Tibial artery (tissue), 4 donors: Measurements from ENCODE around the gene SYNJ2.

ENCODE experiments used
- DNase-seq, 2 donors: peaks; one replicate each; pipeline ENCODE4 v3.0.0-alpha.2; 2019
- H3K27ac ChIP-seq, 2 donors: fragments of 200-600 bp; sonication (generic) in 1 of 2; 1 replicate in 1 of 2; 2 replicates in 1 of 2; pipeline ENCODE4 v1.5.1; 2018 to 2019; ENCODE audit warnings: mild to moderate bottlenecking in 1 of 2
- H3K27me3 ChIP-seq, 2 donors: fragments of 200-600 bp; sonication (generic) in 1 of 2; one replicate each; pipeline versions ENCODE4 v1.5.1 to v1.6.0; 2016 to 2019
- H3K36me3 ChIP-seq, 3 donors: fragments of 200-600 bp; sonication (generic) in 2 of 3; one replicate each; pipeline ENCODE4 v1.5.1; 2016 to 2019; ENCODE audit warnings: mild to moderate bottlenecking in 2 of 3
- H3K4me1 ChIP-seq, 4 donors: fragments of 200-600 bp; sonication (generic) in 2 of 4; 1 replicate in 3 of 4; 2 replicates in 1 of 4; pipeline ENCODE4 v1.5.1; 2016 to 2019
- H3K4me3 ChIP-seq, 2 donors: fragments of 200-600 bp; sonication (generic) in 1 of 2; 1 replicate in 1 of 2; 2 replicates in 1 of 2; pipeline ENCODE4 v1.5.1; 2018 to 2019; ENCODE audit warnings: mild to moderate bottlenecking in 2 of 2
- H3K9me3 ChIP-seq, 3 donors: fragments of 200-600 bp; sonication (generic) in 1 of 3; one replicate each; pipeline ENCODE4 v1.5.1; 2016 to 2019
- CTCF ChIP-seq, 2 experiments: fragments of 200-600 bp in 1 of 2; fragments of 450-650 bp in 1 of 2; IDR thresholded peaks; one replicate each; pipeline ENCODE4 v1.5.1; 2017 to 2019; ENCODE audit warnings: antibody characterized with exemption in 2 of 2, mild to moderate bottlenecking in 1 of 2, moderate library complexity in 1 of 2
- intact Hi-C: fragments of 100-400 bp; cut with DNase I; formaldehyde crosslinking; loops from one replicate; pipeline ENCODE4 v1.15.0; 2023; ENCODE audit warnings: low total_unique reads

The SYNJ2 gene

GRCh38 chr6:158002249-158002950 lies 20.7 kb downstream of the SYNJ2 start:
- H3K27me3 ChIP-seq: no peaks in the 10 kb centered on the region
- intact Hi-C loops: no loop called here
- H3K27ac ChIP-seq: peak overlapping the region; percentile 76 to 91
- no peak overlapping the region for H3K4me3 ChIP-seq
- H3K9me3 ChIP-seq: no peaks in the 10 kb centered on the region
- TF ChIP-seq CTCF (IDR thresholded peaks at IDR 0.05): no peak
- DNase-seq: no peak
- H3K4me1 ChIP-seq: peaks cover 0 to 57% (median 38%) of the 10 kb centered on the region in 4 donors
- H3K36me3 ChIP-seq: no peaks in the 10 kb centered on the region

- Histone ChIP-seq H3K36me3 (no peaks in the 10 kb centered on the region), H3K27me3 (no peaks in the 10 kb centered on the region), H3K9me3 (no peaks in the 10 kb centered on the region), H3K27ac (peak overlapping the region; percentile 76 to 91), H3K4me1 (peaks cover 0 to 61% (median 41%) of the 10 kb centered on the region in 4 donors), H3K4me3 (peak overlapping the region in 1 of 2 donors; percentile 14)
- intact Hi-C loops: no loop called here
- peak; percentile 74 to 83 for DNase-seq
- TF ChIP-seq CTCF (IDR thresholded peaks at IDR 0.05): no peak
Measured at GRCh38 chr6:158002951-158003853, 21.5 kb downstream of the SYNJ2 start.

DNA sequence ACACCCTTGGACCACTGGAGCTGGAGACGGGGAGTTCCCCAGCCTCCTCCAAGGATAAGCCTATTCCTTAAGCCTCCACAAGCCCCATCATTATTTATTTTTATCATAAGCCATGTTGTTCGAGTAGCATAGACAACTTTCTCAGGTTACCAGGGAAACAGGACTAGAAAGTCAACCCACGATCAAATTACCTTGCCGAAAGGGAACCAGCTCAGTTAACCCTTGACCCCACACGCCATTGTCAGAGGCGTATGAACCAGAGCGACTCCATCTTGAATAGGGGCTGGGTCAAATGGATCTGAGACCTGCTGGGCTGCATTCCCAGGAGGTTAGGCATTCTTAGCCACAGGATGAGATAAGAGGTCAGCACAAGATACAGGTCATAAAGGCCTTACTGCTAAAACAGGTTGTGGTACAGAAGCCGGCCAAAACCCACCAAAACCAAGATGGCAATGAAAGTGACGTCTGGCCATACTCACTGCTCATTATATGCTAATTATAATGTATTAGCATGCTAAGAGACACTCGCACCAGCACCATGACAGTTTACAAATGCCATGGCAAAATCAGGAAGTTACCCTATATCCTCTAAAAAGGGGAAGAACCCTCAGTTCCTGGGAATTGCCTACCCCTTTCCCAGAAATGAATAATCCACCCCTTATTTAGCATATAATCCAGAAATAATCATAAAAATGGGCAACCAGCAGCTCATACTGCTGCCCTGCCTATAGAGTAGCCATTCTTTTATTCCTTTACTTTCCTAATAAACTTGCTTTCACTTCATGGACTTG lies 22.4 kb downstream of the SYNJ2 start:
- peak in 1 of 2 donors; percentile 56 for DNase-seq
- Histone ChIP-seq H3K36me3 (no peaks in the 10 kb centered on the region), H3K4me1 (peaks cover 0 to 67% (median 44%) of the 10 kb centered on the region in 4 donors), H3K27me3 (no peaks in the 10 kb centered on the region), H3K9me3 (no peaks in the 10 kb centered on the region), H3K4me3 (peak overlapping the region in 1 of 2 donors; percentile 14), H3K27ac (peak overlapping the region; percentile 76 to 91)
- intact Hi-C loops: no loop called here
- no peak for TF ChIP-seq CTCF (IDR thresholded peaks at IDR 0.05)

DNA sequence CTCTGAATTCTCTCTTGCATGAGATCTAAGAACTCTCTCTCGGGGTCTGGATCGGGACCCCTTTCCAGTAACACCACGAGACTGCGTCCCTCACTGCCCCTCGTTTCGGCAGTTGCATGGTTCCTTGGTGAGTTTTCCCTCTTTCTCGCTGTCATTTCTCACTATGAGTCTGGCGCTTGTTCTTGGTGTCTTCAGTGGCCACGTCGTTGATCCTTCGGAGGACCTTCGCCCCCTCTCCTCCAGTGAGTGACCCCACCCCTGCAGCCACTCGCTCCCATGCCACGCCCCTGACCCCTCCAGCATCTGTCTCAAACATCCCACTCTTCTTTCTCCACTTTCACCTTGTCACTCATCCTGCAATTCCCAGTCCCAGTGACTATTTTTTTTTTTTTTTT lies 23.0 kb downstream of the SYNJ2 start:
- TF ChIP-seq CTCF (IDR thresholded peaks at IDR 0.05): no peak
- peak in 1 of 2 donors; percentile 31 for DNase-seq
- Histone ChIP-seq H3K4me1 (peaks cover 0 to 67% (median 44%) of the 10 kb centered on the region in 4 donors), H3K9me3 (no peaks in the 10 kb centered on the region), H3K27me3 (no peaks in the 10 kb centered on the region), H3K4me3 (no peak overlapping the region), H3K27ac (peak overlapping the region; percentile 76 to 91), H3K36me3 (no peaks in the 10 kb centered on the region)
- intact Hi-C loops: no loop called here

- intact Hi-C loops: no loop called here
- no peak for TF ChIP-seq CTCF (IDR thresholded peaks at IDR 0.05)
- Histone ChIP-seq H3K36me3 (no peaks in the 10 kb centered on the region), H3K4me1 (peaks cover 0 to 67% (median 46%) of the 10 kb centered on the region in 4 donors), H3K27ac (peak overlapping the region; percentile 38 to 76), H3K27me3 (no peaks in the 10 kb centered on the region), H3K4me3 (no peak overlapping the region), H3K9me3 (no peaks in the 10 kb centered on the region)
- DNase-seq: no peak
Measured at GRCh38 chr6:158005626-158006180, 24.0 kb downstream of the SYNJ2 start.
